Neural progenitor cell (in vitro differentiated cells): ENCODE results near the gene NFATC2. TPM values are rescaled to one million over a fixed set of nuclear protein-coding genes. Genes with fewer than 3 reads are reported as not detected.

Experiments
- DNase-seq: peaks from one replicate; pipeline ENCODE4 v3.0.0-alpha.2; 2016; ENCODE audit warnings: low spot score
- H2AFZ ChIP-seq: fragments of 200-600 bp; sonication (generic); replicated peaks from 2 replicates; pipeline ENCODE4 v1.6.1; 2016; ENCODE audit warnings: antibody characterized with exemption
- H3F3A ChIP-seq: fragments of 200-600 bp; sonication (generic); 2 replicates; pipeline ENCODE4 v1.6.1; 2016; ENCODE audit warnings: antibody characterized with exemption, low read depth
- H3K27ac ChIP-seq: fragments of 200-600 bp; sonication (generic); 2 replicates; pipeline ENCODE4 v1.5.1; 2016; ENCODE audit warnings: mild to moderate bottlenecking
- H3K27me3 ChIP-seq: fragments of 200-600 bp; sonication (generic); 2 replicates; pipeline ENCODE4 v1.6.1; 2016; ENCODE audit warnings: mild to moderate bottlenecking, moderate library complexity
- H3K36me3 ChIP-seq: fragments of 200-600 bp; sonication (generic); 2 replicates; pipeline ENCODE4 v1.5.1; 2016
- H3K4me1 ChIP-seq: fragments of 200-600 bp; sonication (generic); 2 replicates; pipeline ENCODE4 v1.6.1; 2016; ENCODE audit warnings: mixed run types
- H3K4me2 ChIP-seq: fragments of 200-600 bp; sonication (generic); 2 replicates; pipeline ENCODE4 v1.6.1; 2016
- H3K4me3 ChIP-seq: fragments of 200-600 bp; sonication (generic); 2 replicates; pipeline ENCODE4 v1.5.1; 2016
- H3K79me2 ChIP-seq: fragments of 200-600 bp; sonication (generic); 2 replicates; pipeline ENCODE4 v1.6.1; 2016; ENCODE audit warnings: low read depth
- H3K9ac ChIP-seq: fragments of 200-600 bp; sonication (generic); 2 replicates; pipeline ENCODE4 v1.6.1; 2016
- H3K9me3 ChIP-seq: fragments of 200-600 bp; sonication (generic); 2 replicates; pipeline ENCODE4 v1.5.1; 2016; ENCODE audit warnings: low read depth
- H4K20me1 ChIP-seq: fragments of 200-600 bp; sonication (generic); 2 replicates; pipeline ENCODE4 v1.6.1; 2016; ENCODE audit warnings: low read depth
- H3K27ac Mint-ChIP-seq: 3 replicates; pipeline ENCODE4 v1.8.0; 2021; ENCODE audit warnings: mixed read lengths
- H3K27me3 Mint-ChIP-seq: 2 replicates; pipeline ENCODE4 v1.8.0; 2022; ENCODE audit warnings: low read depth, mild to moderate bottlenecking, inconsistent platforms, moderate library complexity, mixed read lengths; ENCODE audit not compliant: insufficient read depth
- H3K36me3 Mint-ChIP-seq: 3 replicates; pipeline ENCODE4 v1.8.0; 2021; ENCODE audit warnings: mixed read lengths
- H3K4me1 Mint-ChIP-seq: 3 replicates; pipeline ENCODE4 v1.8.0; 2021; ENCODE audit warnings: mixed read lengths
- H3K4me3 Mint-ChIP-seq: 3 replicates; pipeline ENCODE4 v1.8.0; 2021; ENCODE audit warnings: mild to moderate bottlenecking, moderate library complexity, mixed read lengths
- H3K9me3 Mint-ChIP-seq: 3 replicates; pipeline ENCODE4 v1.8.0; 2020; ENCODE audit warnings: mixed read lengths
- EZH2 ChIP-seq: fragments of 200-600 bp; sonication (generic); IDR thresholded peaks from 2 replicates; pipeline ENCODE4 v1.6.1; 2017; ENCODE audit warnings: antibody characterized with exemption, mild to moderate bottlenecking, moderate library complexity
- EZH2phosphoT487 ChIP-seq: fragments of 200-600 bp; sonication (generic); IDR thresholded peaks from 2 replicates; pipeline ENCODE4 v1.6.1; 2017; ENCODE audit warnings: antibody characterized with exemption
- total RNA-seq: library from RNA; depleted of rRNA; stranded (reverse); fragments of >200 nt; gene quantifications from 2 replicates; pipeline ENCODE4 v1.2.3, GENCODE V29; 2015; ENCODE audit warnings: low replicate concordance
- TF ChIP-seq, protein P1 (sequence below): fragments of 200-600 bp; sonication (generic); IDR thresholded peaks from 2 replicates; pipeline ENCODE4 v1.5.1; 2017; ENCODE audit warnings: antibody characterized with exemption, mild to moderate bottlenecking

The NFATC2 gene
- total RNA-seq, 1 donor from 2014 or later = 0.19 TPM

DNA sequence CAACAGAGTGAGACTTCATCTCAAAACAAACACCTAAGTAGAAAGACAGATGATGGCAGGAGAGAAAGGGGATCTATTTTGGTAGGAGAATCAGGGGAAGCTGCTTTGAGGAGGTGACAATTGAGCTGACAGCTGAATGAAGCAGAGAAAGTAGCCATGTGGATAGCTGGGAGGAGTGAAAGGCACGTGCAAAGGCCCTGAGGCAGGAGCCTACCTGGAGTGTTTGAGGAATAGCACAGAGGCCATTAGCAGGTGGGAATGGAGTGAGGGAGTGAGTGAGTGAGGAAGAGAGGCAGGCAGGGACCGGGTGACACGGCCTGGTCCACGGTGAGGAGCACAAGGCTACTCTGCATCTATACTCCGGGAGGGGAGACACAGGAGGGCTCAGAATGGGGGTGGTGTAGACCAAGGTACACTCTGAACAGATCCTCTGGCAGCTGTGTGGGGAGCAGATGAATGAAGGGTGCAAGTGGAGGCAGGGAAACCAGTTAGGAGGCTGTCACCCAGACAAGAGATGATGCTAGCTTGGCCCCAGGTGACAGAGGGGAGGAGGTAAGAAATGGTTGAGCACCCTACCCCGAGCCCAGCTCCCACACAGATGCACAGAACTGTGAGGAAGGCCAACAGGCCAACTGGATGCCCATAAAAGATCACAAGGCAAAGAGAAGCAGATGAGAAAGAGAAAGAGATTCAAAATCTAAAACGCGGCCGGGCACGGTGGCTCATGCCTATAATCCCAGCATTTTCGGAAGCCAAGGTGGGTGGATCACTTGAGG is 43.6 kb downstream of the NFATC2 start:
- Histone ChIP-seq H3F3A (no peaks in the 10 kb centered on the region), H3K79me2 (no peaks in the 10 kb centered on the region), H3K9me3 (no peaks in the 10 kb centered on the region), H2AFZ (no peak overlapping the region), H3K36me3 (no peaks in the 10 kb centered on the region), H4K20me1 (no peaks in the 10 kb centered on the region), H3K27me3 (no peaks in the 10 kb centered on the region), H3K4me1 (no peaks in the 10 kb centered on the region), H3K4me2 (no peak overlapping the region), H3K4me3 (no peak overlapping the region), H3K27ac (no peak overlapping the region), H3K9ac (no peak overlapping the region)
- peaks cover 7% of the 10 kb centered on the region for H3K27me3 Mint-ChIP-seq
- H3K36me3 Mint-ChIP-seq = no peaks in the 10 kb centered on the region
- H3K4me1 Mint-ChIP-seq = peaks cover 13% of the 10 kb centered on the region
- H3K27ac Mint-ChIP-seq = no peak overlapping the region
- DNase-seq = no peak
- H3K9me3 Mint-ChIP-seq = no peaks in the 10 kb centered on the region
- TF ChIP-seq EZH2phosphoT487 = no peak
- no peak overlapping the region for H3K4me3 Mint-ChIP-seq

GRCh38 chr20:51497542-51498467 is 44.7 kb downstream of the NFATC2 start:
- H4K20me1 ChIP-seq = no peaks in the 10 kb centered on the region
- no peak for TF ChIP-seq EZH2phosphoT487
- TF ChIP-seq, protein P1, sequence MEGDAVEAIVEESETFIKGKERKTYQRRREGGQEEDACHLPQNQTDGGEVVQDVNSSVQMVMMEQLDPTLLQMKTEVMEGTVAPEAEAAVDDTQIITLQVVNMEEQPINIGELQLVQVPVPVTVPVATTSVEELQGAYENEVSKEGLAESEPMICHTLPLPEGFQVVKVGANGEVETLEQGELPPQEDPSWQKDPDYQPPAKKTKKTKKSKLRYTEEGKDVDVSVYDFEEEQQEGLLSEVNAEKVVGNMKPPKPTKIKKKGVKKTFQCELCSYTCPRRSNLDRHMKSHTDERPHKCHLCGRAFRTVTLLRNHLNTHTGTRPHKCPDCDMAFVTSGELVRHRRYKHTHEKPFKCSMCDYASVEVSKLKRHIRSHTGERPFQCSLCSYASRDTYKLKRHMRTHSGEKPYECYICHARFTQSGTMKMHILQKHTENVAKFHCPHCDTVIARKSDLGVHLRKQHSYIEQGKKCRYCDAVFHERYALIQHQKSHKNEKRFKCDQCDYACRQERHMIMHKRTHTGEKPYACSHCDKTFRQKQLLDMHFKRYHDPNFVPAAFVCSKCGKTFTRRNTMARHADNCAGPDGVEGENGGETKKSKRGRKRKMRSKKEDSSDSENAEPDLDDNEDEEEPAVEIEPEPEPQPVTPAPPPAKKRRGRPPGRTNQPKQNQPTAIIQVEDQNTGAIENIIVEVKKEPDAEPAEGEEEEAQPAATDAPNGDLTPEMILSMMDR = no peak
- no peak for TF ChIP-seq EZH2
- peaks cover 13% of the 10 kb centered on the region for H3K4me1 Mint-ChIP-seq
- no peak overlapping the region for H3K27ac Mint-ChIP-seq
- no peak overlapping the region for H3K4me3 Mint-ChIP-seq
- H3K36me3 Mint-ChIP-seq = no peaks in the 10 kb centered on the region
- no peaks in the 10 kb centered on the region for H3K9me3 Mint-ChIP-seq
- peaks cover 7% of the 10 kb centered on the region for H3K27me3 Mint-ChIP-seq
- H2AFZ ChIP-seq = no peak overlapping the region
- no peaks in the 10 kb centered on the region for H3K79me2 ChIP-seq
- H3K4me3 ChIP-seq = no peak overlapping the region
- no peak overlapping the region for H3K4me2 ChIP-seq
- DNase-seq = no peak
- H3K9me3 ChIP-seq = no peaks in the 10 kb centered on the region
- no peak overlapping the region for H3K9ac ChIP-seq
- no peaks in the 10 kb centered on the region for H3K27me3 ChIP-seq
- H3K4me1 ChIP-seq = no peaks in the 10 kb centered on the region
- H3K36me3 ChIP-seq = no peaks in the 10 kb centered on the region
- H3F3A ChIP-seq = no peaks in the 10 kb centered on the region
- H3K27ac ChIP-seq = no peak overlapping the region

DNA sequence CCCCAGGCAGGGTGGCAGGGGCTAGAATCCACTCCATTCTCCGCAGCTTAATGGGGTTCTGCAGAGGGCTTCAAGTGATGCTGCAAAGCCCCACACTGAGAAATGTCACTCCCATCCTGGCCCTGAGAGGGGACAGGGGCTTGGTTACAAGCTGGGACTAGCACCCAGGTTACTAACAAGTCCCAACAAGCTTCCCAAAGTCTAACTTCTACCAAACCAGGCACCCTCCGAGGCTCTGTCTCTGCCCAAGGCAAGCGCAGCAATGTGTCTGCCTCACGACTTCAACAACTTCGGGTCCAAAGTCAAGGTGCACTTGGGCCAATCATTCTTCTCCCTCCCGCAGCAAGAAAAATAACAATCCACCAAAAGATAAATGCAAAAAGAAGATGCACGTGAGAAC is 45.6 kb downstream of the NFATC2 start:
- H3K4me1 ChIP-seq = peaks cover 6% of the 10 kb centered on the region
- H3K4me3 Mint-ChIP-seq = no peak overlapping the region

More for the DNA sequence above, 45.6 kb downstream of the NFATC2 start:
- no peak for DNase-seq
- Histone ChIP-seq H3F3A (no peaks in the 10 kb centered on the region), H3K36me3 (no peaks in the 10 kb centered on the region), H3K9me3 (no peaks in the 10 kb centered on the region), H4K20me1 (no peaks in the 10 kb centered on the region), H3K9ac (no peak overlapping the region), H3K79me2 (no peaks in the 10 kb centered on the region), H3K27me3 (no peaks in the 10 kb centered on the region), H3K4me2 (no peak overlapping the region), H2AFZ (no peak overlapping the region), H3K27ac (no peak overlapping the region), H3K4me3 (no peak overlapping the region)
- H3K4me1 Mint-ChIP-seq = peaks cover 18% of the 10 kb centered on the region
- H3K36me3 Mint-ChIP-seq = no peaks in the 10 kb centered on the region
- peak overlapping the region; percentile 17 for H3K27ac Mint-ChIP-seq
- H3K27me3 Mint-ChIP-seq = peaks cover 7% of the 10 kb centered on the region
- no peaks in the 10 kb centered on the region for H3K9me3 Mint-ChIP-seq
- TF ChIP-seq EZH2phosphoT487 (no peak), EZH2 (no peak)
- TF ChIP-seq, protein P1 = no peak
